SK-N-SH (cell line): ENCODE data around the gene PTPRG. TPM values are rescaled to one million over a fixed set of nuclear protein-coding genes. Genes with fewer than 3 reads are reported as not detected.

Experiments used
- CTCF ChIA-PET: fragments of 300-600, 350-600 bp; formaldehyde crosslinking; extraction: SDS; loops from one replicate; lab custom pipeline; 2021; lab: Yijun Ruan, JAX
- POLR2A ChIA-PET: fragments of 350-600 bp; sonication (Branson Sonifier 250); formaldehyde crosslinking; extraction: SDS; loops from one replicate; lab custom pipeline; 2020; ENCODE audit warnings: antibody characterized with exemption, inconsistent platforms; lab: Yijun Ruan, JAX
- DNase-seq: peaks from one replicate; pipeline ENCODE4 v3.0.0; 2012
- H2AFZ ChIP-seq: fragments of 200-600 bp; sonication (generic); 2 replicates; pipeline ENCODE4 v1.8.1; 2016; ENCODE audit warnings: antibody characterized with exemption, mild to moderate bottlenecking, low read depth
- H3F3A ChIP-seq: fragments of 200-600 bp; sonication (generic); replicated peaks from 2 replicates; pipeline ENCODE3; 2016; ENCODE audit warnings: antibody characterized with exemption, mild to moderate bottlenecking; ENCODE audit not compliant: insufficient read depth
- H3K27ac ChIP-seq, 2 experiments: fragments of 200-500 bp in 1 of 2; fragments of 200-600 bp in 1 of 2; sonication (Bioruptor generic) in 1 of 2; sonication (generic), shearing (Covaris generic) in 1 of 2; 2 replicates each; pipeline versions ENCODE4 v1.5.1 to v1.6.1; 2014 to 2016; ENCODE audit warnings: low read depth in 2 of 2, inconsistent platforms in 1 of 2, low read length in 1 of 2, mild to moderate bottlenecking in 1 of 2, mixed read lengths in 1 of 2
- H3K27me3 ChIP-seq: fragments of 200-600 bp; sonication (generic), shearing (Covaris generic); 2 replicates; pipeline ENCODE4 v1.6.1; 2016; ENCODE audit warnings: mixed run types; ENCODE audit not compliant: insufficient read depth
- H3K36me3 ChIP-seq, 2 experiments: fragments of 200-500 bp in 1 of 2; fragments of 200-600 bp in 1 of 2; sonication (Bioruptor generic) in 1 of 2; sonication (generic) in 1 of 2; replicated peaks in 1 of 2; 2 replicates each; pipeline versions ENCODE3 to v1.5.1; 2014 to 2016; ENCODE audit warnings: low read length in 1 of 2, mild to moderate bottlenecking in 1 of 2; ENCODE audit not compliant: insufficient read depth in 2 of 2, control insufficient read depth in 1 of 2
- H3K4me1 ChIP-seq, 2 experiments: fragments of 200-500 bp in 1 of 2; fragments of 200-600 bp in 1 of 2; sonication (Bioruptor generic) in 1 of 2; sonication (generic), shearing (Covaris generic) in 1 of 2; 2 replicates each; pipeline versions ENCODE4 v1.5.1 to v1.6.1; 2014 to 2016; ENCODE audit warnings: low read depth in 1 of 2, low read length in 1 of 2, mixed run types in 1 of 2; ENCODE audit not compliant: insufficient read depth in 2 of 2, control insufficient read depth in 1 of 2
- H3K4me2 ChIP-seq: fragments of 200-600 bp; sonication (generic), shearing (Covaris generic); 2 replicates; pipeline ENCODE4 v1.6.1; 2017; ENCODE audit warnings: mixed run types
- H3K4me3 ChIP-seq, 2 experiments: fragments of 200-500 bp in 1 of 2; fragments of 200-600 bp in 1 of 2; sonication (Bioruptor generic) in 1 of 2; sonication (generic), shearing (Covaris generic) in 1 of 2; 2 replicates each; pipeline versions ENCODE4 v1.5.1 to v1.8.1; 2014 to 2016; ENCODE audit warnings: low read depth in 2 of 2, inconsistent platforms in 1 of 2, low read length in 1 of 2, mild to moderate bottlenecking in 1 of 2, mixed read lengths in 1 of 2, moderate library complexity in 1 of 2
- H3K79me2 ChIP-seq: fragments of 200-600 bp; sonication (generic); 2 replicates; pipeline ENCODE4 v1.8.1; 2017; ENCODE audit warnings: mild to moderate bottlenecking; ENCODE audit not compliant: insufficient read depth
- H3K9ac ChIP-seq: fragments of 200-600 bp; sonication (generic); 2 replicates; pipeline ENCODE4 v1.6.1; 2017; ENCODE audit warnings: mixed run types
- H3K9me2 ChIP-seq: fragments of 200-600 bp; sonication (generic); 2 replicates; pipeline ENCODE4 v1.6.1; 2017; ENCODE audit warnings: mixed run types
- H3K9me3 ChIP-seq: fragments of 200-600 bp; sonication (generic); 2 replicates; pipeline ENCODE4 v1.6.1; 2017; ENCODE audit warnings: mixed run types, mild to moderate bottlenecking, moderate library complexity
- H4K20me1 ChIP-seq: fragments of 200-600 bp; sonication (generic); 2 replicates; pipeline ENCODE4 v1.6.1; 2017; ENCODE audit warnings: mild to moderate bottlenecking, mixed run types; ENCODE audit not compliant: insufficient read depth
- CHD2 ChIP-seq: fragments of 150-350 bp; IDR thresholded peaks from 2 replicates; pipeline ENCODE4 v1.6.1; 2018; ENCODE audit warnings: low read length; ENCODE audit not compliant: partially characterized antibody
- ELF1 ChIP-seq: IDR thresholded peaks from 2 replicates; pipeline ENCODE4 v1.4.0; 2012
- EP300 ChIP-seq, 2 experiments: IDR thresholded peaks; 2 replicates each; pipeline versions ENCODE4 v1.4.0 to v1.6.1; 2012; ENCODE audit warnings: borderline replicate concordance in 1 of 2, low read depth in 1 of 2, low read length in 1 of 2
- FOXM1 ChIP-seq: IDR thresholded peaks from 2 replicates; pipeline ENCODE4 v1.4.0; 2012; ENCODE audit warnings: low read depth, mild to moderate bottlenecking
- GABPA ChIP-seq: IDR thresholded peaks from 2 replicates; pipeline ENCODE4 v1.4.0; 2012; ENCODE audit warnings: low read depth, mild to moderate bottlenecking
- GATA2 ChIP-seq: sonication (generic); formaldehyde crosslinking; IDR thresholded peaks from 2 replicates; pipeline ENCODE4 v1.5.0; 2020; ENCODE audit warnings: mild to moderate bottlenecking, missing genetic modification reagents
- JUND ChIP-seq: IDR thresholded peaks from 2 replicates; pipeline ENCODE4 v1.4.0; 2012
- NRF1 ChIP-seq: IDR thresholded peaks from 2 replicates; pipeline ENCODE4 v1.6.1; 2012; ENCODE audit warnings: low read depth, mild to moderate bottlenecking, low read length
- RXRA ChIP-seq: IDR thresholded peaks from 2 replicates; pipeline ENCODE4 v1.4.0; 2012; ENCODE audit warnings: low read depth, mild to moderate bottlenecking, borderline replicate concordance
- SIN3A ChIP-seq: IDR thresholded peaks from 2 replicates; pipeline ENCODE4 v1.6.1; 2012; ENCODE audit warnings: low read depth, mild to moderate bottlenecking, low read length, moderate library complexity, borderline replicate concordance
- TAF1 ChIP-seq: IDR thresholded peaks from 2 replicates; pipeline ENCODE4 v1.6.1; 2012; ENCODE audit warnings: low read depth, mild to moderate bottlenecking, low read length, moderate library complexity, borderline replicate concordance
- USF1 ChIP-seq: IDR thresholded peaks from 2 replicates; pipeline ENCODE4 v1.4.0; 2012; ENCODE audit warnings: low read depth, borderline replicate concordance
- ZBTB33 ChIP-seq: IDR thresholded peaks from 2 replicates; pipeline ENCODE4 v1.4.0; 2012; ENCODE audit warnings: low read depth, borderline replicate concordance
- whole genome bisulfite sequencing: methylation state at CpG from one replicate; pipeline ENCODE4 v1.1.6; 2017; ENCODE audit warnings: low lambda C conversion rate; 5-methylcytosine and 5-hydroxymethylcytosine counted together
- polyA plus RNA-seq, 3 experiments: library from polyadenylated mRNA; depleted of rRNA; stranded (reverse); fragments of >200 nt; gene quantifications; 2 replicates each; pipeline ENCODE4 v1.2.3, GENCODE V29; 2012
- TF ChIP-seq, protein P1 (sequence below): fragments of 150-350 bp; IDR thresholded peaks from 2 replicates; pipeline ENCODE4 v1.6.1; 2017; ENCODE audit warnings: antibody characterized with exemption, low read length, low read depth, borderline replicate concordance
- TF ChIP-seq, protein P2 (sequence below): IDR thresholded peaks from 2 replicates; pipeline ENCODE4; 2012
- TF ChIP-seq, protein P3 (sequence below): IDR thresholded peaks from 2 replicates; pipeline ENCODE4 v1.4.0; 2012; ENCODE audit warnings: low read depth

PTPRG gene
- polyA plus RNA-seq, 1 of the 3 experiments (the other 2 are of a cell fraction): 14.1 TPM

DNA sequence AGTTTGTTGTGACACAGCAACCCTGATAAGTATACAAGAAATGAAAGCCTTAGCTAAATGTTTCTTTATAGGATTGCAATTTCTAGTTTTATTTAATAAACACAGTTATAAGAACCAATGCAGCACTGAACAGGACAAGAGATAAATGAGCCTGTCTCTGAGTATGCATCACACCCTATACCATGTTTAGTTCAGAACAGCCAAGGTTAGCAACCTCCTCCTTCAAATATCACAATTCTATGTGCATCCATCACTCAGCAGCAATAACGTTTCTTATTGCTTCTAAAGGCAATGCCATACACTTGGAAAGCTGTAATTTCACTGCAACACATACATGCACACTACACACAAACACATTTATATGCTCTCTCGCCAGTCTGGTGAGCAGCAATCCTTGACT lies 280.6 kb downstream of the PTPRG start:
- no peak overlapping the region for H3K9ac ChIP-seq
- no peak for DNase-seq
- no peaks in the 10 kb centered on the region for H3K27me3 ChIP-seq
- H3K79me2 ChIP-seq: peaks cover 4% of the 10 kb centered on the region; the same call in 1 of the 2 replicates
- H4K20me1 ChIP-seq: peaks cover 4% of the 10 kb centered on the region; the same call in 1 of the 2 replicates
- no peak overlapping the region for H3K27ac ChIP-seq
- CTCF ChIA-PET: interaction anchor here (1.0 to 3.5 kb wide), 2 partner anchors 16 to 24 kb away, joined by 3 to 15 read pairs; no protein-coding TSS in a partner anchor
- no peaks in the 10 kb centered on the region for H3K36me3 ChIP-seq
- peaks cover 0 to 15% of the 10 kb centered on the region in 2 experiments; a peak in 3 of 4 replicates for H3K4me1 ChIP-seq
- no peak overlapping the region for H2AFZ ChIP-seq
- H3K4me2 ChIP-seq: no peak overlapping the region
- WGBS: 71% methylated on average over 2 of the region's 2 CpGs
- peaks cover 4% of the 10 kb centered on the region for H3F3A ChIP-seq
- no peaks in the 10 kb centered on the region for H3K9me3 ChIP-seq
- H3K4me3 ChIP-seq: no peak overlapping the region
- TF ChIP-seq NRF1: no peak
- TF ChIP-seq USF1: no peak
- TF ChIP-seq SIN3A: no peak
- TF ChIP-seq, protein P1, sequence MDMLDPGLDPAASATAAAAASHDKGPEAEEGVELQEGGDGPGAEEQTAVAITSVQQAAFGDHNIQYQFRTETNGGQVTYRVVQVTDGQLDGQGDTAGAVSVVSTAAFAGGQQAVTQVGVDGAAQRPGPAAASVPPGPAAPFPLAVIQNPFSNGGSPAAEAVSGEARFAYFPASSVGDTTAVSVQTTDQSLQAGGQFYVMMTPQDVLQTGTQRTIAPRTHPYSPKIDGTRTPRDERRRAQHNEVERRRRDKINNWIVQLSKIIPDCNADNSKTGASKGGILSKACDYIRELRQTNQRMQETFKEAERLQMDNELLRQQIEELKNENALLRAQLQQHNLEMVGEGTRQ: no peak
- H3K9me2 ChIP-seq: no peaks in the 10 kb centered on the region
- POLR2A ChIA-PET: no interaction called here

DNA sequence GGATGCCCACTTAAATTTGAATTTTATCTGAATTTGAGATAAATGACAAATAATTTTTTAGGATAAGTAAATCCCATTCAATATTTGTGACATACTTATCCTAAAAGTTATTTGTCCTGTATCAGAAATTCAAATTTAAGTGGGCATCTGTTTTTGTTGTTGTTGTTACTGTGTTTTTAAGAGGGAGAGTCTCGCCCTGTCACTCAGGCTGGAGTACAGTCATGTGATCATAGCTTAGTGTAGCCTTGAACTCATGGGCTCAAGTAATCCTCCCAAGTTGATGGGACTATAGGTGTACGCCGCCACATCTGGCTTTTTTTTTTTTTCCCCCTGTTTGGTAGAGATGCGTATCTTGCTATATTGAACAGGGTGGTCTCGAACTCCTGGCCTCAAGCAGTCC lies 283.0 kb downstream of the PTPRG start:
- peaks cover 8% of the 10 kb centered on the region for H3F3A ChIP-seq
- no peaks in the 10 kb centered on the region for H3K9me3 ChIP-seq
- CTCF ChIA-PET: interaction anchor here (1.2 kb wide), 1 partner anchor 13 kb away, joined by 3 read pairs; no protein-coding TSS in a partner anchor
- POLR2A ChIA-PET: no interaction called here
- H3K27me3 ChIP-seq: no peaks in the 10 kb centered on the region
- 92% methylated on average over 5 of the region's 5 CpGs for WGBS
- H2AFZ ChIP-seq: no peak overlapping the region
- peaks cover 0 to 21% of the 10 kb centered on the region in 2 experiments for H3K4me1 ChIP-seq
- peaks cover 10% of the 10 kb centered on the region; the same call in 1 of the 2 replicates for H3K79me2 ChIP-seq
- no peaks in the 10 kb centered on the region for H3K9me2 ChIP-seq
- DNase-seq: no peak
- H3K4me2 ChIP-seq: no peak overlapping the region
- H3K27ac ChIP-seq: no peak overlapping the region
- no peaks in the 10 kb centered on the region for H3K36me3 ChIP-seq
- no peak overlapping the region for H3K4me3 ChIP-seq
- 0 out of 2 replicates have a peak, but pooled peaks cover 4% of the 10 kb centered on the region for H4K20me1 ChIP-seq
- no peak overlapping the region for H3K9ac ChIP-seq
- TF ChIP-seq, protein P2, sequence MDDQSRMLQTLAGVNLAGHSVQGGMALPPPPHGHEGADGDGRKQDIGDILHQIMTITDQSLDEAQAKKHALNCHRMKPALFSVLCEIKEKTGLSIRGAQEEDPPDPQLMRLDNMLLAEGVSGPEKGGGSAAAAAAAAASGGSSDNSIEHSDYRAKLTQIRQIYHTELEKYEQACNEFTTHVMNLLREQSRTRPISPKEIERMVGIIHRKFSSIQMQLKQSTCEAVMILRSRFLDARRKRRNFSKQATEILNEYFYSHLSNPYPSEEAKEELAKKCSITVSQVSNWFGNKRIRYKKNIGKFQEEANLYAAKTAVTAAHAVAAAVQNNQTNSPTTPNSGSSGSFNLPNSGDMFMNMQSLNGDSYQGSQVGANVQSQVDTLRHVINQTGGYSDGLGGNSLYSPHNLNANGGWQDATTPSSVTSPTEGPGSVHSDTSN: no peak

GRCh38 chr3:61846488-61846887 lies 285.1 kb downstream of the PTPRG start:
- no peak overlapping the region for H3K4me3 ChIP-seq
- no peaks in the 10 kb centered on the region for H3K27me3 ChIP-seq
- no peak overlapping the region for H3K27ac ChIP-seq
- no peak overlapping the region for H3K4me2 ChIP-seq
- H3K9ac ChIP-seq: no peak overlapping the region
- H3K4me1 ChIP-seq: peaks cover 0 to 10% of the 10 kb centered on the region in 2 experiments
- H3F3A ChIP-seq: peaks cover 6% of the 10 kb centered on the region
- DNase-seq: no peak
- no peaks in the 10 kb centered on the region for H4K20me1 ChIP-seq
- H2AFZ ChIP-seq: no peak overlapping the region
- ChIA-PET POLR2A (no interaction called here), CTCF (interaction anchor here (0.6 to 1.5 kb wide), 3 partner anchors 12 to 18 kb away, joined by 3 to 8 read pairs (median 4); no protein-coding TSS in a partner anchor)
- WGBS: 93% methylated on average over 2 of the region's 2 CpGs
- no peaks in the 10 kb centered on the region for H3K9me3 ChIP-seq
- peaks cover 10% of the 10 kb centered on the region for H3K79me2 ChIP-seq
- no peaks in the 10 kb centered on the region for H3K36me3 ChIP-seq
- no peaks in the 10 kb centered on the region for H3K9me2 ChIP-seq
- no peak for TF ChIP-seq GABPA
- no peak for TF ChIP-seq EP300 (IDR thresholded peaks at IDR 0.05; ENCODE audit: borderline replicate concordance in 1 of 2, low read depth in 1 of 2, low read length in 1 of 2)
- TF ChIP-seq, protein P1: no peak
- TF ChIP-seq, protein P3, sequence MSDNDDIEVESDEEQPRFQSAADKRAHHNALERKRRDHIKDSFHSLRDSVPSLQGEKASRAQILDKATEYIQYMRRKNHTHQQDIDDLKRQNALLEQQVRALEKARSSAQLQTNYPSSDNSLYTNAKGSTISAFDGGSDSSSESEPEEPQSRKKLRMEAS: no peak
- TF ChIP-seq ELF1: no peak
- TF ChIP-seq ZBTB33: no peak
- no peak for TF ChIP-seq RXRA
- TF ChIP-seq JUND: no peak
- no peak for TF ChIP-seq TAF1
- no peak for TF ChIP-seq FOXM1
- no peak for TF ChIP-seq GATA2 (CRISPR knock-in tag)
- no peak for TF ChIP-seq CHD2
